CD4-positive, alpha-beta T cell treated with Interleukin-4 for 4 hours (primary cell): ENCODE data around the gene UGT1A1.

ENCODE experiments used
- DNase-seq: peaks from one replicate; pipeline ENCODE4 v3.0.0-alpha.2; 2020

Gene UGT1A1

DNA sequence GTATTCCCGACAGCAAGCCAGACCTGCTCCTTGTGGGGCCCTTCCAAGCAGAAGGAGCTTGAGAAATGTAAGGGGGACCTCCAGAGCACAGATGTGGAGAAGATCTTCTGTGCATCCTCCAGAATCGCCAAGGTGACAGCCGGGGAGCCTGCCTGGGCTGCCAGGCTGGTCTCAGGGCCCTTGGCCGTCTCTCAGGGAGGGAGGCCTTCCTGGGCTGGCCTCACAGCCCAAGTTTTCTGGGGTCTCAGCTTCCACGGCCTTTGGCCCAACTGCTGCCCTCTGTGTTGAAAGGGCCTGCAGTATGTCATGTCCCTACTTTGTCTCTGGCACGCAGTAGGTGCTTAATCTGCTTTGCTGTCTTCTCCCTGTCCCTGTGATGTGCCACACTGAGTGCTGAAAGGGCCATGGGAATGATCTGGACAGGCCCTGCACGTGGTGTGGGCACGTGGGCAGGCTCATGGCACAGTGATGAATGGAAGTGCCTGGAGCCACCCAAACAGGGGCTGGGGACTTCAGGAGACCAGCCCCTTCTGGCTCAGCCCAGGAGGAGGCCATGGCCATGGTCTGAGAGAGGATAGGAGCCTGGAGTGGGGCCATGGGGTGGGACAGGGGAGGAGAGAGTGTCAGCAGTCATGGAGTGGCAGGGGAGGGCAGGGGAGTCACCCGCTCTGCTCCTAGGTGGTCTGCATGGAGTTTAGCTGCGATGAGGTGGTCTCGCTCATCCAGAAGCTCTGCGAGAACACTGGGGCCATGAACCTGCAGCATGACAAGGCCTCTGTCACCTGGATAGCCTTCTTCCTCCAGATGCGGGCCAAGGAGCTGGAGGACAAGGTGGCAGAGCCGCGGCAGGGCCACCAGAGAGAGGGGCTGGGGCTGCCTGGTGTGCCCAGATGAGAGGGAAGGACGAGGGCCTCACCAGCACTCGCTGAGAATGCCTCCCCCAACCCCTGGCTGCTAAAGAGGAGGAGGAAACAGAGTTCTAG, 58.9 kb downstream of the UGT1A1 start:
- no peak for DNase-seq

DNA sequence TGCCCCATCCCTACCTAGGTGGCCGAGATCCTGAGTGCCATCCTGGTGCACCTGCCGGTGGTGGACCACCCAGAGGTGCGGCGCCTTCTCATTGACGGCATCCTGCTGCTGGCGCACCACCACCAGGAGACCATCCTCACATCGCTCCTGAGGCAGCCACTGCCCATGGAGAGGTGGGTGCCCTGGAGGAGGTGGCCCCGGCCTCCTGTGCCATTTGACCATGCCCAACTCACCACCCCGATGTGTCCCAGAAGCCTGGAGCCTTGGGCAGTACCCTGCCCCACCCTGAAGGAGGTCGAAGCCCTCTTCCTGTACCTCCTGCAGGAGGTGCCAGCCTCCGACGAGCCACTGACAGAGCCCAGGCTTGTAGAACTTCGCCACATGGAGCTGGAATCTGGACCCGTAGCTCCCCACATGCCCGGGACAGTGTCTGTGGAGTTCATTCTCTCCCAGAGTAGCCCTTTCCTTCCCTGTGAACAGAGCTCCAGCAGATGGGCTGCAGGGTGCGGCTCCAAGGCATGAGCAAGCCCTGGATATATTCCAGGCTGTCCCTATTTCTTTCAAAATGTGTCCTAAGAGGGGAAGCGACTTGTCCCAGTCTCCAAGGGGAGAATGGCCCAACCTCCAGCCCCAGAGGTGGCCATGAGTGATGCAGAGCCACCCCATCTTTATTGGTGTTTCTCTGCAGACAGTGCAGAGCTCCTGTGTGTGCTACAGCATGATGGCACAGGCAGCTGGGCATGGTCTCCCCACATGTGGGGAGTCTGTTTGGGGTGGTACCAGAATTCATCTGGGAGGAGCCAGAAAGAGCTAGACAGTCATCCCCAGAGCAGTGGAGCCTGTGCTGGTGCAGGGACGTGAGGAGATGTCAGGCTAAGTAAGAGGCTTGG, 60.1 kb downstream of the UGT1A1 start:
- no peak for DNase-seq

DNA sequence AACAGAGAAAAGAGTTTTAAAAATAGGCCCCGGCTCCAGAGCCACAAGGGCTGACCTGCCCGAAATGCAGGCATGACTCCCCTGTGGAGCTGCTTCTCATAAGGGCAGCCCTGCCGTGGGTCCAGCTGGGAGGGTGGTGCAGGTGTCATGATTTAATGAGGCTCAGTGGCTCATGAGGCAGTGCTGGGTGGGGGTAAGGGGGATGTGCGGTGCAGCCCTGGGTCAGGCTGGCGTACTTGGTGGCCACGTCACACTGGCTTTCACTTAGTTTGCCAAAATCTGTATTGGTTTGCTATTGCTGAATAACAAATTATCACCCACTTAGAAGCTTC, 60.7 kb downstream of the UGT1A1 start:
- DNase-seq = no peak

DNA sequence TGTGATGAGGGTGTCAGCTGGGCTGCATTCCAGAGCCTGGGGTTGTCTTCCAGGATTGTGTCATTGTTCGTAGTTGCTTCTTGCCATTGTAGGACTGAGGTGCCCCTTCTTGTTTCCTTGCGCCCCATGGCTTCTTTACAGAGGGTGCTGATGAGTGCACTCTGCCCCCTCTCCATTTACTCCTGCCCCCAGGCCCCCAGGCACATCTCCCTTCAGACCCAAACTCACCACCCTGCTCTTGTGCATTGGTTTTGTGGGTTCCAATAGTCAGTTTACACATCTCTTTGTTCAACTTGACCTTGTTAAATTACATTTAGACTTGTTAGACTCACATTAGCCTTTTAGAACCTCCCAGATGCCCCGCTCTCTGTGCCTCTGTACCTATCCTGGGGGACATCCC, 61.1 kb downstream of the UGT1A1 start:
- DNase-seq = no peak

DNA sequence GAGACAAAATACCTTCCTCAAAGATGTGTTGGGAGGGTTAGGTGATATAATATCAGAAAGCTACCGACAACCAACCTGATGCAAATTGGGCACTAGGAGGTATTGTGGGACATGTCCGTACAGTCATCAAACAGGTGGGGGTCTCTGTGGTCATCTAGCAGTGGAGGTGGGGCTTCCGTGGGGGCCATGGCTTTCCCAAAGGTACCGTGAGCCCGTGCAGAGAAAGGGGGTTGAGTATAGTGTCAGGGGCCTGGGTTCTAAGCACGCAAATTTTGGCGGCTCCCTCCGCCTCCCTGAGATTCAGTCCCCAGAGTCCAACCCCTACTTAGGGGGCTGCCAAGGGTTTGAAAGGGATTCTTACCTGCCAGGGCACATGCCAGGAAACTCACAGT, 61.6 kb downstream of the UGT1A1 start:
- no peak for DNase-seq

DNA sequence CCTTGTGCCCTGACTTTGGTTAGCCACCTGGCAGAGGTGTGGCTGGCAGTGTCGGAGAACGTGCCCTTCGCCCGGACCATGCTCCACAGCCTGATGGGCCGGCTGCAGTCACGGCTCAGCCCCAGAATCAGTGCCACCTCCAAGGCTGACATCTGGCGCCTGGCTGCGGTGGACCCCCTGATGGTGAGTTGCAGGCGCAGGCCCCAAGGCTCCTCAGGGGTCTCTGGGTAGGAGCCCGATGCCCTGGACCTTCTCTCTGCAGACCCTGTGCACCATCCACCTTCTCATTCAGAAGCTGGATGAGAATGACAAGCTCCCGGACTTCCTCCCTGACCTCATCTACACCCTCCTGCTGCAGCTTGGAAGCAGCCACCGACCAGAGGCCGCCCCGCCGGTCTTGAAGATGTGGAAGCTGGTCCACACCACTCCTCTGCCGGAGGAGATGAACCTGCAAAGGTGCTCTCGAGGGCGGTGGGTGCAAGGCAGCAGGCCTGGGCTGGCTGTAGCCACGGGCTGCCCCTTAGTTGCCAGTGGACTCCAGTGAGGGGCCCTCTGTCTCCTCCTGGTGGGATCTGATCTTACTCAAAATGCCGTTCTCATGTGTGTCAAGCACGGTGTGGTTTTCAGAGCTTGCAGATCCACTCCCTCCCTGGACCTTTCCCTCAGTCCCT, 62.2 kb downstream of the UGT1A1 start:
- DNase-seq = no peak
